Measurements from ENCODE around the gene PCDHB8. TPM values are rescaled to one million over a fixed set of nuclear protein-coding genes. Genes with fewer than 3 reads are reported as not detected.
"Not testable (repeated sequence)": the region's sequence is repeated elsewhere in the genome, so short reads cannot be mapped to it uniquely, and the experiment has no call there.

PCDHB8 gene
- not detected for total RNA-seq
- not detected for polyA plus RNA-seq
- not detected for total RNA-seq

DNA sequence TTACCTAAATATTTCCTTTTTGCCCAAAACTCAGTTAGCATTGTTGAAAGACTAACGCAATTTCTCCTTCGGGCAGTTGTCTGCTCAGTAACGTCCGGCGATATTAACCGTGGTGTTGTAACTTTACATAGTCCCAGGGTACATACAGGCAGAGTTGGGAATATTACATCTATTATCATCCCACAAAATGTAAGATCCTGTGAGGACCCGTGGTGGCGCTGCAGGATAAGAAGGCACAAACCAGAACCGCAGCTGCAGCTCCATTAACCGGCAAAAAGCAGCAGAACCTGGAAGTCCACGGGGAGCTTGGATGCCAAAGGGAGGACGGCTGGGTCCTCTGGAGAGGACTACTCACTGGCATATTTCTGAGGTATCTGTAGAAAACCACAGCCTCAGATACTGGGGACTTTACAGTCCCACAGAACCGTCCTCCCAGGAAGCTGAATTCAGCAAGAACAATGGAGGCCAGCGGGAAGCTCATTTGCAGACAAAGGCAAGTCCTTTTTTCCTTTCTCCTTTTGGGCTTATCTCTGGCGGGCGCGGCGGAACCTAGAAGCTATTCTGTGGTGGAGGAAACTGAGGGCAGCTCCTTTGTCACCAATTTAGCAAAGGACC, at the start of gene PCDHB8:
TSS of gene PCDHB8 (plus strand) at position 214 of the 615 bp plus-strand sequence. CDS start at position 459, 245 bp downstream.
- Mint-ChIP-seq H3K36me3 (peaks cover 0 to 16% (median 6%) of the 10 kb centered on the region in 5 donors), H3K27me3 (peaks cover 0 to 40% (median 31%) of the 10 kb centered on the region in 5 donors), H3K9me3 (peaks cover 3 to 45% (median 20%) of the 10 kb centered on the region in 11 donors)
- H3K4me3 ChIP-seq (ENCODE audit: low read length); H3K4me3 Mint-ChIP-seq; intact Hi-C loops (cut with micrococcal nuclease); DNase-seq; H3K27ac Mint-ChIP-seq; H3K27me3 ChIP-seq (ENCODE audit: control insufficient read depth in 2 of 2, insufficient read depth in 2 of 2, low read length in 2 of 2); H3K4me1 Mint-ChIP-seq; H3K27ac ChIP-seq (ENCODE audit: low read depth, low read length); H3K4me1 ChIP-seq (ENCODE audit: control insufficient read depth in 2 of 2, insufficient read depth in 2 of 2, low read length in 2 of 2); ATAC-seq; H3K36me3 ChIP-seq (ENCODE audit: control insufficient read depth in 2 of 3, insufficient read depth in 3 of 3, low read length in 3 of 3): not testable (repeated sequence)
- POLR2A ChIA-PET: interaction anchor here (1.0 kb wide), 1 partner anchor 386 kb away, joined by 4 read pairs; no protein-coding TSS in a partner anchor
- CTCF ChIA-PET: interaction anchor here (1.1 to 1.5 kb wide), 2 partner anchors 9 to 335 kb away, joined by 3 read pairs; partner anchors contain the start of gene PCDHB9
- H3K9me3 ChIP-seq (ENCODE audit: control insufficient read depth in 2 of 3, low read length in 3 of 3): peaks cover 0 to 17% (median 0%) of the 10 kb centered on the region in 3 experiments

GRCh38 chr5:141135030-141135717, 42.4 kb upstream of the PCDHB8 start, which contains the start of gene PCDHB5:
Gene PCDHB5 (plus strand): TSS chr5:141135206. CDS start chr5:141135435, 229 bp downstream.
- Mint-ChIP-seq H3K4me1 (peaks cover 0 to 9% (median 5%) of the 10 kb centered on the region in 7 donors), H3K36me3 (peaks cover 2 to 30% (median 3%) of the 10 kb centered on the region in 5 donors), H3K4me3 (peak within 1 kb of the TSS; percentile 16 to 78 (median 67)), H3K27me3 (peaks cover 0 to 63% (median 48%) of the 10 kb centered on the region in 5 donors), H3K27ac (no peak within 1 kb of the TSS), H3K9me3 (peaks cover 3 to 80% (median 41%) of the 10 kb centered on the region in 11 donors)
- DNase-seq (no peak), ATAC-seq (no peak)
- no peaks in the 10 kb centered on the region for H3K36me3 ChIP-seq (ENCODE audit: control insufficient read depth in 2 of 3, insufficient read depth in 3 of 3, low read length in 3 of 3)
- intact Hi-C loops (cut with micrococcal nuclease): no loop called here
- peak within 1 kb of the TSS; percentile 29 for H3K4me3 ChIP-seq (ENCODE audit: low read length)
- H3K27ac ChIP-seq (ENCODE audit: low read depth, low read length): no peak within 1 kb of the TSS
- no peaks in the 10 kb centered on the region for H3K4me1 ChIP-seq (ENCODE audit: control insufficient read depth in 2 of 2, insufficient read depth in 2 of 2, low read length in 2 of 2)
- POLR2A ChIA-PET: no interaction called here
- peaks cover 0 to 16% (median 0%) of the 10 kb centered on the region in 3 experiments for H3K9me3 ChIP-seq (ENCODE audit: control insufficient read depth in 2 of 3, low read length in 3 of 3)
- no peaks in the 10 kb centered on the region for H3K27me3 ChIP-seq (ENCODE audit: control insufficient read depth in 2 of 2, insufficient read depth in 2 of 2, low read length in 2 of 2)
- CTCF ChIA-PET: interaction anchor here (0.6 to 1.3 kb wide), 2 partner anchors 136 to 428 kb away, joined by 3 to 5 read pairs; no protein-coding TSS in a partner anchor

DNA sequence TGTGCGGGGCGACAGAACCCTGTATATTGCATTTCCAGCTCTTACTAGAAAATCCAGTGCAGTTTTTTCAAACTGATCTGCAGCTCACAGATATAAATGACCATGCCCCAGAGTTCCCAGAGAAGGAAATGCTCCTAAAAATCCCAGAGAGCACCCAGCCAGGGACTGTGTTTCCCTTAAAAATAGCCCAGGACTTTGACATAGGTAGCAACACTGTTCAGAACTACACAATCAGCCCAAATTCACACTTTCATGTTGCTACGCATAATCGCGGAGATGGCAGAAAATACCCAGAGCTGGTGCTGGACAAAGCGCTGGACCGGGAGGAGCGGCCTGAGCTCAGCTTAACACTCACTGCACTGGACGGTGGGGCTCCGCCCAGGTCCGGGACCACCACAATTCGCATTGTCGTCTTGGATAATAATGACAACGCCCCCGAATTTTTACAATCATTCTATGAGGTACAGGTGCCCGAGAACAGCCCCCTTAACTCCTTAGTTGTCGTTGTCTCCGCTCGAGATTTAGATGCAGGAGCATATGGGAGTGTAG, 41.8 kb upstream of the PCDHB8 start:
- Histone ChIP-seq H3K9me3 (ENCODE audit: control insufficient read depth in 2 of 3, low read length in 3 of 3) (peaks cover 0 to 16% (median 0%) of the 10 kb centered on the region in 3 experiments), H3K27me3 (ENCODE audit: control insufficient read depth in 2 of 2, insufficient read depth in 2 of 2, low read length in 2 of 2) (no peaks in the 10 kb centered on the region), H3K27ac (ENCODE audit: low read depth, low read length) (no peak overlapping the region), H3K4me1 (ENCODE audit: control insufficient read depth in 2 of 2, insufficient read depth in 2 of 2, low read length in 2 of 2) (no peaks in the 10 kb centered on the region), H3K36me3 (ENCODE audit: control insufficient read depth in 2 of 3, insufficient read depth in 3 of 3, low read length in 3 of 3) (no peaks in the 10 kb centered on the region), H3K4me3 (ENCODE audit: low read length) (no peak overlapping the region)
- CTCF ChIA-PET: interaction anchor here (1.3 kb wide), 1 partner anchor 428 kb away, joined by 5 read pairs; no protein-coding TSS in a partner anchor
- peaks cover 0 to 62% (median 48%) of the 10 kb centered on the region in 5 donors for H3K27me3 Mint-ChIP-seq
- H3K4me1 Mint-ChIP-seq: peaks cover 0 to 9% (median 5%) of the 10 kb centered on the region in 7 donors
- ATAC-seq (no peak), DNase-seq (no peak)
- POLR2A ChIA-PET: no interaction called here
- H3K4me3 Mint-ChIP-seq: peak overlapping the region in 7 of 10 donors; percentile 42 to 76 (median 70)
- intact Hi-C loops (cut with micrococcal nuclease): no loop called here
- peaks cover 2 to 30% (median 3%) of the 10 kb centered on the region in 5 donors for H3K36me3 Mint-ChIP-seq
- no peak overlapping the region for H3K27ac Mint-ChIP-seq
- H3K9me3 Mint-ChIP-seq: peaks cover 3 to 80% (median 41%) of the 10 kb centered on the region in 11 donors

- peaks cover 0 to 16% (median 0%) of the 10 kb centered on the region in 3 experiments for H3K9me3 ChIP-seq (ENCODE audit: control insufficient read depth in 2 of 3, low read length in 3 of 3)
- H3K4me1 Mint-ChIP-seq; ATAC-seq; H3K4me3 ChIP-seq (ENCODE audit: low read length); H3K27ac ChIP-seq (ENCODE audit: low read depth, low read length); intact Hi-C loops (cut with micrococcal nuclease); CTCF ChIA-PET; H3K4me3 Mint-ChIP-seq; DNase-seq; H3K27me3 ChIP-seq (ENCODE audit: control insufficient read depth in 2 of 2, insufficient read depth in 2 of 2, low read length in 2 of 2); H3K27ac Mint-ChIP-seq; H3K4me1 ChIP-seq (ENCODE audit: control insufficient read depth in 2 of 2, insufficient read depth in 2 of 2, low read length in 2 of 2); POLR2A ChIA-PET; H3K36me3 ChIP-seq (ENCODE audit: control insufficient read depth in 2 of 3, insufficient read depth in 3 of 3, low read length in 3 of 3): not testable (repeated sequence)
- peaks cover 3 to 76% (median 45%) of the 10 kb centered on the region in 11 donors for H3K9me3 Mint-ChIP-seq
- peaks cover 2 to 30% (median 3%) of the 10 kb centered on the region in 5 donors for H3K36me3 Mint-ChIP-seq
- peaks cover 0 to 60% (median 58%) of the 10 kb centered on the region in 5 donors for H3K27me3 Mint-ChIP-seq
Observed at GRCh38 chr5:141137346-141137745, 40.2 kb upstream of the PCDHB8 start.

GRCh38 chr5:141149812-141150211, 27.8 kb upstream of the PCDHB8 start, which contains the start of gene PCDHB6:
Gene PCDHB6 (plus strand): TSS chr5:141150057. CDS start chr5:141150258, 201 bp downstream.
- ATAC-seq (no peak), DNase-seq (no peak)
- peaks cover 0 to 6% (median 5%) of the 10 kb centered on the region in 7 donors for H3K4me1 Mint-ChIP-seq
- CTCF ChIA-PET: no interaction called here
- H3K27me3 Mint-ChIP-seq: peaks cover 8 to 56% (median 55%) of the 10 kb centered on the region in 5 donors
- POLR2A ChIA-PET: no interaction called here
- Histone ChIP-seq H3K9me3 (ENCODE audit: control insufficient read depth in 2 of 3, low read length in 3 of 3) (no peaks in the 10 kb centered on the region), H3K27ac (ENCODE audit: low read depth, low read length) (no peak within 1 kb of the TSS), H3K4me3 (ENCODE audit: low read length) (no peak within 1 kb of the TSS), H3K27me3 (ENCODE audit: control insufficient read depth in 2 of 2, insufficient read depth in 2 of 2, low read length in 2 of 2) (peaks cover 0 to 10% of the 10 kb centered on the region in 2 donors), H3K4me1 (ENCODE audit: control insufficient read depth in 2 of 2, insufficient read depth in 2 of 2, low read length in 2 of 2) (no peaks in the 10 kb centered on the region), H3K36me3 (ENCODE audit: control insufficient read depth in 2 of 3, insufficient read depth in 3 of 3, low read length in 3 of 3) (no peaks in the 10 kb centered on the region)
- peak within 1 kb of the TSS in 1 of 9 donors; percentile 20 for H3K27ac Mint-ChIP-seq
- H3K36me3 Mint-ChIP-seq: peaks cover 0 to 16% (median 5%) of the 10 kb centered on the region in 5 donors
- intact Hi-C loops (cut with micrococcal nuclease): no loop called here
- H3K9me3 Mint-ChIP-seq: peaks cover 5 to 52% (median 31%) of the 10 kb centered on the region in 11 donors
- H3K4me3 Mint-ChIP-seq: peak within 1 kb of the TSS in 7 of 10 donors; percentile 34 to 71 (median 50)

- no peak overlapping the region for H3K27ac ChIP-seq (ENCODE audit: low read depth, low read length)
- H3K27me3 ChIP-seq (ENCODE audit: control insufficient read depth in 2 of 2, insufficient read depth in 2 of 2, low read length in 2 of 2): peaks cover 0 to 10% of the 10 kb centered on the region in 2 donors
- ChIA-PET CTCF (no interaction called here), POLR2A (no interaction called here)
- H3K4me1 Mint-ChIP-seq: peaks cover 0 to 6% (median 5%) of the 10 kb centered on the region in 7 donors
- no peaks in the 10 kb centered on the region for H3K9me3 ChIP-seq (ENCODE audit: control insufficient read depth in 2 of 3, low read length in 3 of 3)
- no peak for ATAC-seq
- H3K36me3 Mint-ChIP-seq: peaks cover 0 to 16% (median 5%) of the 10 kb centered on the region in 5 donors
- H3K4me3 ChIP-seq (ENCODE audit: low read length): no peak overlapping the region
- peak overlapping the region in 5 of 10 donors; percentile 34 to 66 (median 50) for H3K4me3 Mint-ChIP-seq
- H3K27me3 Mint-ChIP-seq: peaks cover 8 to 55% (median 54%) of the 10 kb centered on the region in 5 donors
- intact Hi-C loops (cut with micrococcal nuclease): no loop called here
- H3K36me3 ChIP-seq (ENCODE audit: control insufficient read depth in 2 of 3, insufficient read depth in 3 of 3, low read length in 3 of 3): no peaks in the 10 kb centered on the region
- H3K9me3 Mint-ChIP-seq: peaks cover 5 to 58% (median 29%) of the 10 kb centered on the region in 11 donors
- H3K4me1 ChIP-seq (ENCODE audit: control insufficient read depth in 2 of 2, insufficient read depth in 2 of 2, low read length in 2 of 2): no peaks in the 10 kb centered on the region
- peak overlapping the region in 1 of 9 donors; percentile 14 for H3K27ac Mint-ChIP-seq
- no peak for DNase-seq
Observed at GRCh38 chr5:141150224-141150992, 27.2 kb upstream of the PCDHB8 start.

Measured in naive thymus-derived CD4-positive, alpha-beta T cell (primary cell).